Skeletal muscle satellite cell (primary cell): Measurements from ENCODE around the gene NF2.

Experiments
- H3K27me3 ChIP-seq: 2 replicates; pipeline ENCODE4 v1.7.0; 2013; ENCODE audit warnings: low read length; ENCODE audit not compliant: control insufficient read depth, insufficient read depth
- H3K36me3 ChIP-seq: 2 replicates; pipeline ENCODE4 v1.7.0; 2013; ENCODE audit warnings: mild to moderate bottlenecking, control low read depth, low read length; ENCODE audit not compliant: insufficient read depth
- H3K4me1 ChIP-seq: 2 replicates; pipeline ENCODE4 v1.7.0; 2013; ENCODE audit warnings: low read length; ENCODE audit not compliant: control insufficient read depth, insufficient read depth
- H3K4me2 ChIP-seq: 2 replicates; pipeline ENCODE4 v1.7.0; 2013; ENCODE audit warnings: mild to moderate bottlenecking, low read length
- H3K4me3 ChIP-seq: 2 replicates; pipeline ENCODE4 v1.7.0; 2013; ENCODE audit warnings: low read length
- H3K9ac ChIP-seq: 2 replicates; pipeline ENCODE4 v1.7.0; 2013; ENCODE audit warnings: mild to moderate bottlenecking, low read depth, low read length, moderate library complexity
- H3K9me3 ChIP-seq: replicated peaks from 2 replicates; pipeline ENCODE4 v1.7.0; 2013; ENCODE audit warnings: mild to moderate bottlenecking, control low read depth, low read length

Gene NF2

GRCh38 chr22:29633514-29634312, 30.3 kb downstream of the NF2 start:
- Histone ChIP-seq H3K4me2 (peak overlapping the region; percentile 2), H3K27me3 (no peaks in the 10 kb centered on the region), H3K36me3 (peaks cover 16% of the 10 kb centered on the region), H3K4me3 (no peak overlapping the region), H3K4me1 (peaks cover 42% of the 10 kb centered on the region), H3K9ac (no peak overlapping the region), H3K9me3 (no peaks in the 10 kb centered on the region)

- Histone ChIP-seq H3K4me1 (peaks cover 36% of the 10 kb centered on the region), H3K9ac (no peak overlapping the region), H3K9me3 (no peaks in the 10 kb centered on the region)
Observed at GRCh38 chr22:29634847-29635246, 31.4 kb downstream of the NF2 start.

GRCh38 chr22:29635734-29636357, 32.4 kb downstream of the NF2 start:
- no peaks in the 10 kb centered on the region for H3K27me3 ChIP-seq
- H3K4me1 ChIP-seq: peaks cover 29% of the 10 kb centered on the region
- no peak overlapping the region for H3K4me2 ChIP-seq
- no peak overlapping the region for H3K9ac ChIP-seq
- no peak overlapping the region for H3K4me3 ChIP-seq
- no peaks in the 10 kb centered on the region for H3K9me3 ChIP-seq
- H3K36me3 ChIP-seq: peaks cover 27% of the 10 kb centered on the region

More at GRCh38 chr22:29634847-29635246, 31.4 kb downstream of the NF2 start:
- Histone ChIP-seq H3K4me3 (no peak overlapping the region), H3K27me3 (no peaks in the 10 kb centered on the region), H3K4me2 (no peak overlapping the region), H3K36me3 (peaks cover 23% of the 10 kb centered on the region)

- Histone ChIP-seq H3K4me3 (no peak overlapping the region), H3K9ac (no peak overlapping the region)
Observed at GRCh38 chr22:29636751-29637150, 33.3 kb downstream of the NF2 start.

GRCh38 chr22:29637181-29637580, 33.7 kb downstream of the NF2 start:
- Histone ChIP-seq H3K4me1 (peaks cover 25% of the 10 kb centered on the region), H3K27me3 (no peaks in the 10 kb centered on the region), H3K4me2 (no peak overlapping the region), H3K36me3 (peaks cover 29% of the 10 kb centered on the region), H3K9ac (no peak overlapping the region), H3K4me3 (no peak overlapping the region), H3K9me3 (no peaks in the 10 kb centered on the region)

More at GRCh38 chr22:29636751-29637150, 33.3 kb downstream of the NF2 start:
- H3K9me3 ChIP-seq: no peaks in the 10 kb centered on the region
- H3K27me3 ChIP-seq: no peaks in the 10 kb centered on the region
- peaks cover 25% of the 10 kb centered on the region for H3K4me1 ChIP-seq
- H3K4me2 ChIP-seq: no peak overlapping the region
- peaks cover 25% of the 10 kb centered on the region for H3K36me3 ChIP-seq

- H3K4me2 ChIP-seq: no peak overlapping the region
- no peaks in the 10 kb centered on the region for H3K9me3 ChIP-seq
- H3K36me3 ChIP-seq: peaks cover 36% of the 10 kb centered on the region
- H3K27me3 ChIP-seq: no peaks in the 10 kb centered on the region
- H3K9ac ChIP-seq: no peak overlapping the region
- H3K4me1 ChIP-seq: peaks cover 13% of the 10 kb centered on the region
- no peak overlapping the region for H3K4me3 ChIP-seq
Observed at GRCh38 chr22:29638678-29639077, 35.2 kb downstream of the NF2 start.

GRCh38 chr22:29639096-29639495, 35.7 kb downstream of the NF2 start:
- H3K9ac ChIP-seq: no peak overlapping the region
- peaks cover 9% of the 10 kb centered on the region for H3K4me1 ChIP-seq
- H3K36me3 ChIP-seq: peaks cover 36% of the 10 kb centered on the region
- H3K4me3 ChIP-seq: no peak overlapping the region
- no peaks in the 10 kb centered on the region for H3K9me3 ChIP-seq
- H3K27me3 ChIP-seq: no peaks in the 10 kb centered on the region
- H3K4me2 ChIP-seq: no peak overlapping the region

- peak overlapping the region; percentile 20 for H3K9ac ChIP-seq
- H3K4me2 ChIP-seq: no peak overlapping the region
- H3K27me3 ChIP-seq: no peaks in the 10 kb centered on the region
- no peaks in the 10 kb centered on the region for H3K9me3 ChIP-seq
- peaks cover 49% of the 10 kb centered on the region for H3K36me3 ChIP-seq
- H3K4me3 ChIP-seq: no peak overlapping the region
- peaks cover 7% of the 10 kb centered on the region for H3K4me1 ChIP-seq
Observed at GRCh38 chr22:29641042-29641699, 37.7 kb downstream of the NF2 start.

GRCh38 chr22:29641700-29642330, 38.4 kb downstream of the NF2 start:
- Histone ChIP-seq H3K9me3 (no peaks in the 10 kb centered on the region), H3K36me3 (peaks cover 53% of the 10 kb centered on the region), H3K9ac (no peak overlapping the region), H3K27me3 (no peaks in the 10 kb centered on the region), H3K4me3 (no peak overlapping the region), H3K4me1 (peaks cover 7% of the 10 kb centered on the region), H3K4me2 (no peak overlapping the region)

GRCh38 chr22:29642694-29643093, 39.3 kb downstream of the NF2 start:
- Histone ChIP-seq H3K27me3 (no peaks in the 10 kb centered on the region), H3K9me3 (no peaks in the 10 kb centered on the region), H3K9ac (no peak overlapping the region), H3K4me3 (no peak overlapping the region), H3K4me1 (peaks cover 7% of the 10 kb centered on the region), H3K4me2 (no peak overlapping the region), H3K36me3 (peaks cover 54% of the 10 kb centered on the region)
